Bladder microvascular endothelial cell (primary cell): Measurements from ENCODE around the gene POMC. TPM values are rescaled to one million over a fixed set of nuclear protein-coding genes. Genes with fewer than 3 reads are reported as not detected.

Source experiments
- total RNA-seq: library from RNA; depleted of rRNA; stranded (reverse); fragments of >200 nt; gene quantifications from 2 replicates; pipeline ENCODE4 v1.2.3, GENCODE V29; 2014

Gene POMC
- total RNA-seq, result 0.76 and 1.5 TPM in 2 replicates

GRCh38 chr2:25168256-25169072, at the start of gene POMC:
Gene POMC (minus strand): TSS chr2:25168580. CDS start chr2:25164772, 3,808 bp downstream.

Other genes starting within 250 kb of the POMC start
- gene ADCY3, start 248.3 kb downstream of the POMC start, total RNA-seq, result 24.3 and 25.8 TPM in 2 replicates
- 1.6 and 3.2 TPM in 2 replicates for gene DNAJC27, start 196.6 kb downstream of the POMC start, total RNA-seq
- 0.49 and 2.2 TPM in 2 replicates for gene EFR3B, start 126.5 kb downstream of the POMC start, total RNA-seq
- gene DNMT3A, start 173.3 kb upstream of the POMC start, total RNA-seq, result 17.8 and 50.3 TPM in 2 replicates